Endodermal cell (in vitro differentiated cells): ENCODE measurements around the gene CRYL1. TPM values are rescaled to one million over a fixed set of nuclear protein-coding genes. Genes with fewer than 3 reads are reported as not detected.

ENCODE experiments used
- DNase-seq: peaks from one replicate; pipeline ENCODE4 v3.0.0-alpha.2; 2017
- H3K27ac ChIP-seq: 2 replicates; pipeline ENCODE4 v1.5.1; 2013; ENCODE audit warnings: mild to moderate bottlenecking, low read depth, low read length, moderate library complexity
- H3K27me3 ChIP-seq: 2 replicates; pipeline ENCODE4 v1.6.1; 2013; ENCODE audit warnings: mild to moderate bottlenecking, low read length, moderate library complexity; ENCODE audit not compliant: insufficient read depth, control insufficient read depth, poor library complexity, severe bottlenecking
- H3K36me3 ChIP-seq: 2 replicates; pipeline ENCODE4 v1.7.0; 2013; ENCODE audit warnings: mild to moderate bottlenecking, low read length, moderate library complexity; ENCODE audit not compliant: control insufficient read depth, insufficient read depth
- H3K4me1 ChIP-seq: one replicate; pipeline ENCODE4 v1.7.0; 2013; ENCODE audit warnings: low read length; ENCODE audit not compliant: control insufficient read depth, insufficient read depth
- H3K4me3 ChIP-seq: 2 replicates; pipeline ENCODE4 v1.5.1; 2013; ENCODE audit warnings: mild to moderate bottlenecking, low read length, moderate library complexity
- H3K9ac ChIP-seq: 2 replicates; pipeline ENCODE4 v1.6.1; 2013; ENCODE audit warnings: mild to moderate bottlenecking, low read length, moderate library complexity; ENCODE audit not compliant: poor library complexity, severe bottlenecking; ENCODE audit errors: extremely low read depth
- H3K9me3 ChIP-seq: 2 replicates; pipeline ENCODE4 v1.6.1; 2013; ENCODE audit warnings: mild to moderate bottlenecking, low read length, moderate library complexity; ENCODE audit not compliant: control insufficient read depth
- H3K27ac Mint-ChIP-seq: 2 replicates; pipeline ENCODE4 v1.8.0; 2020; ENCODE audit warnings: mixed read lengths
- H3K27me3 Mint-ChIP-seq: 2 replicates; pipeline ENCODE4 v1.8.0; 2021; ENCODE audit warnings: mild to moderate bottlenecking, mixed read lengths; ENCODE audit not compliant: insufficient read depth
- H3K36me3 Mint-ChIP-seq: 2 replicates; pipeline ENCODE4 v1.8.0; 2020; ENCODE audit warnings: low read depth, mixed read lengths
- H3K4me1 Mint-ChIP-seq: 2 replicates; pipeline ENCODE4 v1.8.0; 2020; ENCODE audit warnings: mixed read lengths
- H3K4me3 Mint-ChIP-seq: 2 replicates; pipeline ENCODE4 v1.8.0; 2020; ENCODE audit warnings: mild to moderate bottlenecking, moderate library complexity, mixed read lengths
- H3K9me3 Mint-ChIP-seq: 2 replicates; pipeline ENCODE4 v1.8.0; 2020; ENCODE audit warnings: mild to moderate bottlenecking, mixed read lengths
- CTCF ChIP-seq: fragments of 200-600 bp; sonication (generic); conservative IDR thresholded peaks from 2 replicates; pipeline ENCODE4 v1.5.0; 2021; ENCODE audit warnings: antibody characterized with exemption, mild to moderate bottlenecking
- WGBS, 2 experiments: methylation state at CpG; one replicate each; pipeline versions ENCODE4 v1.1.5 to v1.1.7; 2013; ENCODE audit warnings: missing lambda C conversion rate in 2 of 2, mixed read lengths in 1 of 2; ENCODE audit not compliant: insufficient coverage in 1 of 2, insufficient read length in 1 of 2; 5-methylcytosine and 5-hydroxymethylcytosine counted together
- total RNA-seq, 2 donors: library from RNA; stranded (reverse); fragmentation: NEBNext Ultra II Directional in 1 of 2; extraction: Animal tissue kit (Norgen Biotek cat#: 25700) in 1 of 2; gene quantifications; 2 replicates in 1 of 2; 3 replicates in 1 of 2; pipeline ENCODE4 v1.2.1, GENCODE V29; 2021

CRYL1 gene
- total RNA-seq, 2 donors from 2014 or later = 1.7 to 4.1 TPM

DNA sequence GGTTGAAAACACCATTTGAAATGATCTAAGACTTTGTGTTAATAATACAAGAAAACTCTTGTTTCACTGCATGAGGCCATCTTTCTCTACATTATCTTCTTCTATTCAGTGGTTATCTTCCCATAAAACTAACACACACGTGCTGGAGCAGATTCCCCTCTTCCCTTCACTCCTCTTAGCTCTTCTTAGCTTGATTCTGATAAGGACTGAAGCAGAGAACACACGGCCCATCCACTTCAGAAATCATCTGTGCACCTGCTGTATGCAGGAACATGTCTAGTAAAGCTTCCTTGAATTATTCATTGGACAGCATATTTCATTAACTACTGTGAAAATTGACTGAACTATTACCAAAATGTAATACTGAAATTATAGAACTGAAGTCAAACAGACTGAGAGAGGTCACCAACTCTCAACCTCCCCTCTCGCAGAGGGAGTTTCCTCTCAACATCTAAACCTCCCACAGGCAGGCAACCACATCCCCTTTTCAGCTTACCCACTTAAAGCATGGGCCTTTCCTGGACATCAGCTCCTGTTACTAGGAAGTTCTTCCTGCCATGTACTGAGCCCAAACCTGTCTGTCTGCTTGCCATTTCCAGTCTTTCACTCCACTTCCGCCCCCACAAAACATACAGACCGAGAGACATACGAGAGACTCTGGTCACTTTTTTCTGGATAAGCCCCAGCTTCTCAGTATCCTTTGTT lies 113.9 kb downstream of the CRYL1 start:
- no peaks in the 10 kb centered on the region for H3K36me3 ChIP-seq
- H3K27me3 ChIP-seq = no peaks in the 10 kb centered on the region
- Mint-ChIP-seq H3K4me3 (no peak overlapping the region), H3K9me3 (no peaks in the 10 kb centered on the region), H3K27ac (no peak overlapping the region), H3K27me3 (peaks cover 32% of the 10 kb centered on the region), H3K4me1 (peaks cover 6% of the 10 kb centered on the region), H3K36me3 (no peaks in the 10 kb centered on the region)
- no peak for DNase-seq
- no peaks in the 10 kb centered on the region for H3K4me1 ChIP-seq
- H3K9me3 ChIP-seq = no peaks in the 10 kb centered on the region
- no peak overlapping the region for H3K27ac ChIP-seq
- 51 to 54% methylated on average over 3 to 6 of the region's 6 CpGs for WGBS, 2 experiments
- no peak for TF ChIP-seq CTCF
- no peak overlapping the region for H3K4me3 ChIP-seq
- H3K9ac ChIP-seq = no peak overlapping the region

GRCh38 chr13:20410726-20411125 lies 114.9 kb downstream of the CRYL1 start:
- Histone ChIP-seq H3K36me3 (no peaks in the 10 kb centered on the region), H3K9ac (no peak overlapping the region), H3K27ac (no peak overlapping the region), H3K27me3 (no peaks in the 10 kb centered on the region), H3K9me3 (no peaks in the 10 kb centered on the region), H3K4me3 (no peak overlapping the region), H3K4me1 (no peaks in the 10 kb centered on the region)
- WGBS, 2 experiments = 73% methylated on average over 4 of the region's 4 CpGs; no CpG with 5 or more reads in 1 of the 2 experiments
- Mint-ChIP-seq H3K27ac (no peak overlapping the region), H3K27me3 (peaks cover 23% of the 10 kb centered on the region), H3K9me3 (no peaks in the 10 kb centered on the region), H3K4me1 (peaks cover 6% of the 10 kb centered on the region), H3K36me3 (no peaks in the 10 kb centered on the region), H3K4me3 (no peak overlapping the region)
- no peak for TF ChIP-seq CTCF
- DNase-seq = peak; percentile 18

DNA sequence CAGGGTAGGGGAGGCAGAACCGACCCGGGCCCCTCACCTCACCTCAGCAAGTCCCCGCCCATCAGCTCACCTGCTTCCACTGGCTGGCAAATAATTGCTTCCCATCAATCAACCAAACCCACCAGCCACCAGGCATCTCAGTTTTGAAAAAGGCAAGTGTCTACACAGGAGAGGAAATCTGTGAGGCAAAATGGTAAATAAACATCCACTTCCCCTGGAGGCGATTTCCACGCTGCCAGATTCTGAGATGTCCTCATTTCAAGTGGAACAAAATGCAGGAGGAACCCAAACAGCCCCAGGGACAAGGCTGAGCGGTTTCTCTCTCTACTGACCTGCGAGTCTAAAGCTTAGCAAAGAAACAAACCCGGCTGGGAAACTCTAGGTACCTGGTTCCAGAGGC lies 117.5 kb downstream of the CRYL1 start:
- Histone ChIP-seq H3K4me1 (no peaks in the 10 kb centered on the region), H3K27ac (no peak overlapping the region), H3K4me3 (no peak overlapping the region), H3K36me3 (no peaks in the 10 kb centered on the region), H3K9me3 (no peaks in the 10 kb centered on the region), H3K27me3 (no peaks in the 10 kb centered on the region), H3K9ac (no peak overlapping the region)
- Mint-ChIP-seq H3K4me3 (no peak overlapping the region), H3K27ac (no peak overlapping the region), H3K36me3 (no peaks in the 10 kb centered on the region), H3K9me3 (no peaks in the 10 kb centered on the region), H3K27me3 (peaks cover 6% of the 10 kb centered on the region), H3K4me1 (no peaks in the 10 kb centered on the region)
- WGBS, 2 experiments = 68 to 95% methylated on average over 4 to 8 of the region's 8 CpGs
- DNase-seq = no peak
- no peak for TF ChIP-seq CTCF
